ENCODE results near the gene AXL. TPM values are rescaled to one million over a fixed set of nuclear protein-coding genes. Genes with fewer than 3 reads are reported as not detected.
"Not testable (repeated sequence)": the region's sequence is repeated elsewhere in the genome, so short reads cannot be mapped to it uniquely, and the experiment has no call there.

AXL gene
- polyA plus RNA-seq, 4 donors: 30.0 to 55.5 (median 35.7) TPM

DNA sequence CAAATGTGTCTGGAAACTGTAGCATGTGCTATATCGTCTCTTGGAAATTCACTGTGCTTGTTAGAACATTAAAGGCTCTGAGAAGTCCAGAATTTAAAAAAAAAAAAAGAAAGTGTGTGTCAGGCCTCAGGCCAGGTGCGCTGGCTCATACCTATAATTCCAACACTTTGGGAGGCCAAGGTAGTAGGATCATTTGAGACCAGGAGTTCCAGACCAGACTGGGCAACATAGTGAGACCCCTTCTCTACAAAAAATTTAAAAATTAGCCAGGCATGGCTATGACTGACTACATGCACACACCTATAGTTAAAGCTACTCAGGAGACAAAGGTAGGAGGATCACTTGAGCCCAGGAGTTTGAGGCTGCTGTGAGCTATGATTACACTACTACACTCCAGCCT lies 50.0 kb downstream of the AXL start:
- no peak for DNase-seq (ENCODE audit: low read depth in 4 of 4, low spot score in 3 of 4)

DNA sequence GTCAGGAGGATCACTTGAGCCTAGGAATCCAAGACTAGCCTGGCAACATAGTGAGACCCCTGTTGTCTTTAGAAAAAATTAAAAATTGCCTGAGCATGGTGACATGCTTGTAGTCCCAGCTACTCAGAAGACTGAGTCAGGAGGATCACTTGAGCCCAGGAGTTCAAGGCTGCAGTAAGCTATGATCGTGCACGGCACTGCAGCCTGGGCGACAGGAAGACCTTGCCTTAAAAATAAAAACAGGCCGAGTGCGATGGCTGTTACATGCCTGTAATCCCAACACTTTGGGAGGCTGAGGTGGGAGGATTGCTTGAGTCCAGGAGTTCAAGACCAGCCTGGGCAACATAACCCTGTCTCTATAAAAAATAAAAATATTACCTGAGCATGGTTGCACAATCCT lies 50.5 kb downstream of the AXL start:
- no peak for DNase-seq (ENCODE audit: low read depth in 4 of 4, low spot score in 3 of 4)

DNA sequence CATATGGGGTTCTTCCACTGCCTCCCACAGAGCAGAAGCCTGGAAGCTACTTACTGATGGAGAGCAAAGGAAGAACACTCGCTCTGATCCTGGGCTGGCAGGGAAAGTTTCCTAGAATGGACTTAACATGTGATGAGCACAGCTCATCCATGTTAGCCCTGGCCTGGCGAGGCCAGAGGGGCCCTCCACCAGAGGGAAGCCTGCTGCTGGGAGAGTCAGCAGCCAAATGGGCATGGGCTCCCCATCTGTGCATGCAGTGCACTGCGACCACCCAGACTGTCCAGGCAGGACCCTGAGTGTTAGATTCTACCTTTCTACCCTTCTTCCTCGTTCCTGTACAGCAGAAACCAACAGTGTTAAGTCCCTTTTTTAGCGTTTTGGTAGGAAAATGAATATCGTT lies 54.1 kb downstream of the AXL start:
- no peak for DNase-seq (ENCODE audit: low read depth in 4 of 4, low spot score in 3 of 4)

DNA sequence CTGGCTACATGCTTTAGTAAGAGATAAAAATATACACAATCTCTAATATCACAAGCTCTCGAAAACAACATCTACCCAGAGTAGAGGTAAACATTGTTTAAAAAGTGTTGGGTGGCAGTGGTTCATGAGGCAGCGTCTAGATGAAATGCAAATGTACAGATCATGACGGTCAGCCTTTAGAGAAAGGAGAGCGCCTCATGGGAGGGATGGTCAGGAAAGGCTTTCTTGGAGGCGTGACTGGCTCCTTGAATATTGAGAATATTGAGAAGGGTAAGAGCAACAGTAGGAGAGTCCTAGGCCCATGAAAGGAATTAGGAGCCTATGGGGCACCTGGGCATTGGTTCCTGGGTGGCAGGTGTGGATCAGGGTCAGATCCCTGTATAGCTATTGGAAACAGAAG lies 55.8 kb downstream of the AXL start:
- DNase-seq (ENCODE audit: low read depth in 4 of 4, low spot score in 3 of 4): no peak

DNA sequence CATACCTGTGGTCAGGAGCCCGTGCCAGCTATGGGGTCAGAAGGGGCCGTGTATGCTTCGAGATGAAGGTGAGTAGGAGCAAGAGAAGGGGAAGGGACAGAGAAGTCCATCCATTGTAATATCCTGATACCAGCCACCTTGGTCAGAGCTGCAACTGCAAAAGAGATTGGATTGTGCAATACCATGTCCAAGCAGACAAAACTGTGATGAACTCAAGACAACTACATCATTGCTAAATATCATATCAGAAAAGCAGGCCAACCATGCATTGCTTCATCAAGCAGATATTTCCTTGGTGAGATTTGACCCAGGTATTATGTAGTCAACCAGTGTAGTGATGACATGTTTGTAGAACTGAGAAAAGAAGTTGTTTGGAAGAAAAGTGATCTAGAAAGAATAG lies 57.2 kb downstream of the AXL start:
- no peak for DNase-seq (ENCODE audit: low read depth in 4 of 4, low spot score in 3 of 4)

DNA sequence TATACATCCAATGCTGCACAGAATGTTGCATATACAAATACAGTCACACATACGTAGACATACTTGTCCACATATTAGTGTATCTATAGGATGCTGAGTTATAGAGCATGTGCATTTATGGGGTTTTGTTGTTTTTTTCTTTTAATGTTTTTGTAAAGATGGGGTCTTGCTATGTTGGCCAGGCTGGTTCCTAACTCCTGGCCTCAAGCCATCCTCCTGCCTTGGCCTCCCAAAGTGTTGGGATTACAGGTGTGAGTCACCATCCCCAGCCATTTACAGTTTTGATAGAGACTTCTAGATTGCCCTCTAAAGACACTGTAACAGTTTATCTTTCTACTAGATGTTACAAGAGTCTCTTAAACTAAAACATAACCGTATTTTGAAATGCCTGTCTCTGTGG lies 59.5 kb downstream of the AXL start:
- DNase-seq (ENCODE audit: low read depth in 4 of 4, low spot score in 3 of 4): no peak

DNA sequence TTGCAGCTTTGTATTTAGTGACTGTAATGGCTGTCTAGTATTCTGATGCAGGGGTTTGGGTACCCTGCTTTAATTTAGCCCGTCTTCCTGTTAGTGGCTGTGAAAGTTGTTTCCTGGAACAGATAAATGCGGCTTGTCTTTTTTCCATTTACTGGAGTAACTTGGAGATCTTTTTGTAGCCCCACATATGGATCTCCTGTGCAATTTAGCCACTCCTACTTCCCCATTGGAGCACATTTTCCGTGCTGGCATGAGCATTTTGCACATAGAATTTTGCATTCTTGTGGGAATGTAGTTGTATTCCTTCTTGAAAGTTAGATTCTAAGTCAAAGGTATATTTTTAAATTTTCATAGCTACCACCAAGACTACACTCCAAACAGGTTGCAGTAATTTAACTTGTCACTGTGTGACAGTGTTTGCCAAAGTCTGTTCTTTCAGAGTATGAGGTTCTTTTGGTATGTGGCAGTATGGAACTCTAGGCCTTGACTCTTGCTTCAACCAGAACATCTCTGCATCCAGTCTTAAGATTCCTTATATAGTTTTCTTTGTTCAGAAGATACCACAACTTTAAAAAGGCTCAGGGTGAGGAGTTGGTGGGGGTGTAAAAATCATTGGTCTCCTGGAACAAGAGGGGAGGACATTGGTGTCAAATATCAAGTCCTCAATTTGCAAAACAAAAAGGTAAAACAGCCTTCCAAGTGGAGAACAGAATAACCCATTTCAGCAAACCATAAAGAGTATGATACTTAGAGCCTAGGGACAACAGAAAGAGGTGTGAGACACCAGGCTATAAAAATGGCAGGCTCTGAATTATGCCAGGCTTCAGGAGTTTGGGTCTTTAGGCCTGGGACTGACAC lies 69.9 kb downstream of the AXL start:
- DNase-seq (ENCODE audit: low read depth in 4 of 4, low spot score in 3 of 4): no peak

DNA sequence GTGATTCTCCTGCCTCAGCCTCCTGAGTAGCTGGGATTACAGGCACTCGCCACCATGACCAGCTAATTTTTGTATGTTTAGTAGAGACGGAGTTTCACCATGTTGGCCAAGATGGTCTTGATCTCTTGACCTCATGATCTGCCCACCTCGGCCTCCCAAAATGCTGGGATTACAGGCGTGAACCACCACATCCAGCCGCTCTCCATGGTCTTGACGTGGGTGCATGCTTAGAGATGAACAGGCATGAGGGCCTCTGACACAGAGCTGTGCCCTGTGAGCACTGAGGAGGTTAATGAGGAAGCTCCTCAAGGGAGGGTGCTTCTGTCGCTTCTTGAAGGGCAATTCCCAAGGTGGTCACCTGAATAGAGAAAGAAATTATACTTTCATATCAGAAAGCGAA lies 70.8 kb downstream of the AXL start:
- DNase-seq (ENCODE audit: low read depth in 4 of 4, low spot score in 3 of 4): not testable (repeated sequence)

DNA sequence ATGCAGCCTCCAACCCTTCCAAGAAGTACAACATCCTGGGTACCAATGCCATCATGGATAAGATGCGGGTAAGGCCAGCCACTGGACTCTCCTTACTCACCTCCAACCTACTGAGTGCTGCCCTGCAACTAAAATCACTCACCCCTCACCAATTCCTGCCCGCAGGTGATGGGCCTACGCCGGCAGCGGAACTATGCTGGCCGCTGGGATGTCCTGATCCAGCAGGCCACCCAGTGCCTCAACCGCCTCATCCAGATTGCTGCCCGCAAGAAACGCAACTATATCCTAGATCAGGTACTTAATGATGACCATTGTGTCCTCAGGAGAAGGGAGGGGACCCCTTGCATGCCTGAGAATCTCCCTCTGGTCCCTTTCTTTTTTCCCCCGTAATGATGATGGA lies 75.4 kb downstream of the AXL start:
- DNase-seq (ENCODE audit: low read depth in 4 of 4, low spot score in 3 of 4): no peak

DNA sequence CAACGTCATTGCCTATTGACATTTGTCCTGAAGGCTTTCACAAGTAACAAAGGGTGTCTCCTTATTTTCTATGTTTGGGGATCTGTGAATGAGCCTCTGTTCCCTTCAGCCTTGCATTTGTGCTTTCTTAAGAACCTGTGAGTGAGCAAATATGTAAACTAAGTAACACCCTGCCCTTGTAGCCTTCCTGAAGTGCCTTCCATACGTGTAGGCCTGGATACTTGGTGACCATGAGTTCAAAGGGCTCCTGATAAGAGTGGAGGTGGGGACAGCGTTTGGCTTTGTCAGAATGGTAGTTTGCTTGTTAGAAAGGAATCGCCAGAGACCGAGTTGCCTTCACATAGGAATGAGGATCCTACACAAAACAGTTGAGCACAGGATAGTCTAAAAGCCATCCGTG lies 76.5 kb downstream of the AXL start:
- DNase-seq (ENCODE audit: low read depth in 4 of 4, low spot score in 3 of 4): no peak

DNA sequence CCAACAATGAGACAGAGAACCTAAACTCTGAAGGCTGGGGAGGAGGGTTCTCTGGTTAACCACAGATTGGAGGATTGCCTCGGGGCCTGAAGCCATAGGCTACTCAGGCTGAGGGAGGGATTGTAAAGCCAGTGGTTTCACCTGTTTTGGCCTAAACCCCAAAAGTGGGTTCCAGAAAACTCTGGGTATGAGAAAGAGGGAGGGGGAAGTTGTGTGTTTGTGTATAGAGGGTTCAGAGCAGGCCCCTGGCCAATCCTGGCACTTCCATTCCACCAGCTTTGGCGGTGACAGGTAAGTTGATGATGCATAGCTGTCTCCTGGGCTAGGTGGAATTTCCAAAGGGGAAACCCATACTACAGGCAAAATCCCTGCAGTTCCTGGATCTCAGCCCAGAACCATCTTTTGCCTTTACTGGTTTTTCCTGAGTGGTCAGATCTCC lies 77.4 kb downstream of the AXL start:
- no peak for DNase-seq (ENCODE audit: low read depth in 4 of 4, low spot score in 3 of 4)

DNA sequence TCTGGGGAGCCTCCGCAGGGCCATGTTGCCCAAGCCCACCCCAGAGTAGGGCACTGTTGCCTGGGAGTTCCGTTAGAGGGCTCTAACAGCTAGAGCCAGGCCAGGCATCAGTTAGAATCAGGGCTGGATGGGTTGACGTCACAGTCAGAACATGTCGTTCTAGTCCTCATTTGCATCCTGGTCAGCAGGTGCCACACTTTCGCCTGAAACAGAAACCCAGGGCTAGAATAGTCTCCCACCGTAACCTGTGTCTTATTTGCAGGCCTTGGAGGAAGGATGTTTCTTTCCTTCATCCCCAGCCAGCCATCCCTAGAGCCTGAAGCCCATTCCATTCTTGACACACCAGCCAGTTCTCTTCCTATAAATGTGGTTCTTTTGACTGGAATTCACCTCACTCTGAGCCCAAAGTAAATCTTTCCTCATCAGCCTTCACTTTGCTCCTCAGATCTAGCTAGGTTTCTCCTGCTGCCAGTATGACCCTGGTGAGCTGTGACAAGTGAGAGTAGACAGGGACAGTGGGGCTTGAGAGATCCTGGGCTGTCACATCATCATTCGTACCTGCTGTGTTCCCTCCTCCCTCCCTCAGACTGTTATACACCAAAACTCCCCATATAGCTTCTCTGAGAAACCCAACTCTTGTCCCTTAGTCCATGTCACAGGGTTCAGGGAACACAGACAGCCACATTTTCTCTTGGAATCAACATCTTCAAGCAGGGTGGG lies 78.8 kb downstream of the AXL start:
- no peak for DNase-seq (ENCODE audit: low read depth in 4 of 4, low spot score in 3 of 4)

DNA sequence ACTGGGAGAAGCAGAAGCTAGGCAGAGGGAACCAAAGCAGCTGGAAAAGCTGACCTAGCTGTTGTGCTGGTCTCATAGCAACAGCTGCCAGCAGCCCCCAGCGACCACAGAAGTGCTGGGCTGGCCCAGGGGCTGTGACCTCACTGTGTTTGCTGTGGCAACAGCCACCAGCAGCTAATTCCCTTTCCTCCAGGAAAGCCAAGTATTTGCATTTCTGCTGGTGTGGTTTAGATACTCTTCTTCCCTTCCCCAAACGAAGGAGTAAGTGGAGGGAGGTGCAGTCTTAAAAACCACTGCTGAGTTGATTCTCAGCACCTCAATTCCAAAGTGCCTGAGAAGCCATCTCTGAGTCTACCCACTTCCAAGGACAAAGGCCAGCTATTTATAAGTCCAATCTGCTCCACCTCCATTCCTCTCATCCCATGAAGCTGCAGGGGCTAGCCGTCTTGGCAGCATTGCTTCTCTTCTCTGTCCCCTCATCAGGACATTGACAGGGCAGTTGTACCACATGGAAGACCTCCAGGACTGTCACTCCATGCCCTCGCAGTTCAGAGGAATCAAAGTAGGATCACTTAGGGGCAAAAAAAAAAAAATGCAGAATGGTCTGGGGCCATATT lies 79.4 kb downstream of the AXL start:
- no peak for DNase-seq (ENCODE audit: low read depth in 4 of 4, low spot score in 3 of 4)

DNA sequence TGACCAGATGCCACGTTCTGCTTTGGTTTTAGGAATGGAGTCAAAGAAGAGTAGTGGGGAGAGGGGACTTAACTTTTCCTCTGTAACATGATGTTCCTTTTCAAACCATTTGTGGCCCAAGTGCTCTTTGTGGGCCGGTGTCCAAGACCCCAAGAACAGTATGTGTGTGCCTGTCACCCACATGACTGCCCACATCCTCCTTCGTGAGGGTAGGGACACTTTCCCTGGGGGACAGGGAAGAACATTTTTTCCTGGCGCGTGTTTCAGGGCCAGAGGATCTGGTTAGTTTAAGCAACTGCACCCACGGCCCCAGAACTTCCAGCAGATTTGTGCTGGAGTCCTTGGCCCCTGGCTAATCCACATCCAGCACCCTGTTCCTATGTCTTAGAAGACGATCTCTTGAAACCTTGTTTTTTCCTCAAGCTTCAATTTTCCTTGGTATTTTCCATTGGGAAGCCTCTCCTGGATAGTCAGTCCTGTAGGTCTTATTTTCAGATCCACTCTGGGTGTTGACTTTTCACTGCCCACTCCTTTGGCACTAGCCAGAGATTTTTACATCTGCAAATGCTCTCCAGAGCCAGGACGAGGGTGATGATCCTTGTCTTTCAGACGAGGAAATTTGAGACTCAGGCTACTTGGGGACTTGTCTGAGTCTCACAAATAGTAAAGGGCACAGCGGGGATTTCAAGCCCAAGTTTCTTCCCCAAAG lies 80.2 kb downstream of the AXL start:
- DNase-seq (ENCODE audit: low read depth in 4 of 4, low spot score in 3 of 4): no peak

DNA sequence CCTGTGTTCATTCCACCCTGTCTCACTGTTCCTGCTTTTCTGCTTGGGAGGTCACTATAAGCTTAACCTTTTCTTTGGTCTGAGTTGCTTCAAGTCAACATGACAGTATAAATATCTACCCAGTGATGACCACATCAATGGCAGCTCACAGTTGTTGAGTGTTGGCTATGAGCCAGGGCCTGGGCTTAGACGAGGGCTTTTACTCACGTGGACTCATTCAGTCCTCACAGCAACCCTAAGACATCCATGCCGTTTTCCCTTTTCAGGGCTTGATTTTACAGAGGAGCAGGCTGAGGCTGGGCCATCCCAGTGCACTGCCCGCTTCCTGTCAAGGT lies 80.7 kb downstream of the AXL start:
- no peak for DNase-seq (ENCODE audit: low read depth in 4 of 4, low spot score in 3 of 4)

DNA sequence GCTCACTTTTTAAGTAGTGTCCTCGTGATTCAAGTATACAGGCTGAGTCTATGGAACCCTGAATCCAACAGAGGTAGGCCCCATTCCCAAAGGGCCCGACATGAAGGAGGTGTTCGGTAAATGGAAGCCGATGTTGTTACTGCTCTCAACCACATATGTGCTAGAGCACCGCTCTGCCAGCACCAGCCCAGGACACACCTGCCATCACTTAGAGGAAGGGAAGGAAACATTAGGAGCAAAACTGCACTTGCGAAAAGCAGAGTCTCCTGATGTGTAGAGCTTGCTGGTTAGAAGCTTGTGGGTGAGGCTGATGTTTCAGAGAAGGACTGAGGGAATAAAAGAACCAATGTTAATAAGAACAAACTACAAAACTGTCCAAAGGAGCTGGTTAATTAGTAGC lies 81.5 kb downstream of the AXL start:
- no peak for DNase-seq (ENCODE audit: low read depth in 4 of 4, low spot score in 3 of 4)

DNA sequence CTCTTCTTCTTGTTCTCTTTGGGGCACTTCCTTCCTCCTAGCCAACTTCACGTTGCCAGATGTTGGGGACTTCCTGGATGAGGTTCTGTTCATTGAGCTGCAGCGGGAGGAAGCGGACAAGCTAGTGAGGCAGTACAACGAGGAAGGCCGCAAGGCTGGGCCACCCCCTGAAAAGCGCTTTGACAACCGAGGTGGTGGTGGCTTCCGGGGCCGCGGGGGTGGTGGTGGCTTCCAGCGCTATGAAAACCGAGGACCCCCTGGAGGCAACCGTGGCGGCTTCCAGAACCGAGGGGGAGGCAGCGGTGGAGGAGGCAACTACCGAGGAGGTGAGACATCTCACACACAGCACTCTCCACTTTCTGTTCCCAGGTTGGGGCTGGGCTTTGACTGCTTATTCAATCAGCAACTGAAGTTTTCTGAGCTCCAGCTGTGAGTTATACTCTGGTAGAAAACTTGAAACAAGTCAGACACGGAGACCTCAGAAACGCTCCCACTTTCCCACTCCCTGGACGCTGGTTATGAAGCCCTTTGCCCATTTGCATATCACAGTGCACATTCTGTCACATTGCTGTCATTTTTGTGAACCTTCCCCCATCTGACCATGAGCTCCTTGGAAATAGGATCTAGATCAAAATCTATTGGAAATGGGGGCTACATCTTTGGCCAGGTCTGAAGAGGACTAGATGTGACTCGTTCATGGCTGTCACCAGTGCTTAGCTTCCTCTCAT lies 83.8 kb downstream of the AXL start:
- DNase-seq (ENCODE audit: low read depth in 4 of 4, low spot score in 3 of 4): no peak

DNA sequence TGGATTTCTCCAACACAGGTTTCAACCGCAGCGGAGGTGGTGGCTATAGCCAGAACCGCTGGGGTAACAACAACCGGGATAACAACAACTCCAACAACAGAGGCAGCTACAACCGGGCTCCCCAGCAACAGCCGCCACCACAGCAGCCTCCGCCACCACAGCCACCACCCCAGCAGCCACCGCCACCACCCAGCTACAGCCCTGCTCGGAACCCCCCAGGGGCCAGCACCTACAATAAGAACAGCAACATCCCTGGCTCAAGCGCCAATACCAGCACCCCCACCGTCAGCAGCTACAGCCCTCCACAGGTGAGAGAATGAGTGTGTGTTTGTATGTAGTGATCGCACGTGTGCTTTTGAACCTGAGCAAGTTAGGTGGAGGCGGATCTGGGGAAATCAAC lies 84.9 kb downstream of the AXL start:
- DNase-seq (ENCODE audit: low read depth in 4 of 4, low spot score in 3 of 4): no peak

DNA sequence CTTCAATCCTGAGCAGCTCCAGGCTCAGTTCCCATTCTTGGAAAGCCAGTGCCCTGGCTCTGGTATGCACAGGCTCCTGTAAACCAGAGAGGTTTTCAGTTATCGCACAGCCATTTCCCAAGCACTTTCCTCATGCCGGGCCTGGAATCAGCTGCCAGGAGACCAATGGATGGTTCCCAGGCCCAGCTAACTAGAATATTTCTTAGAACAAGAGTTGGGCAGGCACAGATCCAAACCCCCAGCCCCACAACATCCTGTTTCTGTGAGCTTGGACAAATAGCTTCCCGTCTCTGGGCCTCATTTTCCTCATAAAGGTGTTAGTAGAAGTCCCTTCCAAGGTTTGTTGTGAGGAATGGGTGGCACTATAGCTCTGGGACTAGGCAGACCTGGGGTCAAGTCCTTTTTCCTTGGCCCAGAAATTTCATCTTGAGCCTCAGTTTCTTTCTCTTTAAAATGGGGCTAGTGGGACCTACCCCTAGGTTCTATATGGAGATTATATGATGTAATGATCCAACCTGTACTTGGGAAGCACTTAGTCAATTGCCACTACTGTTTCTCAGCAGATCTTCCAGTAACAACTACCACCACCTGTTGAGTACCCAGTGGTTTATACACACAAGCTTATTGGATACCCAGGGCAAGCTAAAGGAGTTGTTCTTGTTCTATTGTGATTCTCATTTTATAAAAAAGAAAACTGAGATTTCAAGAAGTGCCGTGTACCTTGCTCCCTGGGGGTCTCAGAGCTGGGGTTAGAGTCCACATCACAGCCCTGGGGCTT lies 85.9 kb downstream of the AXL start:
- no peak for DNase-seq (ENCODE audit: low read depth in 4 of 4, low spot score in 3 of 4)

Measured in left renal pelvis (tissue), 4 donors.